Stimulated activated naive CD8-positive, alpha-beta T cell treated with anti-CD3 and anti-CD28 coated beads, Interleukin-15, Interleukin-2, amounts not matched to agents 100 ng/mL and 50 ng/mL, for 24 hours (primary cell): ENCODE data around the gene IGFALS.

Experiments used
- H3K27ac Mint-ChIP-seq: one replicate; pipeline ENCODE4 v1.8.0; 2021; ENCODE audit warnings: mild to moderate bottlenecking, mixed read lengths
- H3K27me3 Mint-ChIP-seq: one replicate; pipeline ENCODE4 v1.8.0; 2021; ENCODE audit warnings: mixed read lengths
- H3K36me3 Mint-ChIP-seq: one replicate; pipeline ENCODE4 v1.8.0; 2021; ENCODE audit warnings: low read depth, mixed read lengths
- H3K4me1 Mint-ChIP-seq: one replicate; pipeline ENCODE4 v1.8.0; 2021; ENCODE audit warnings: low read depth, mixed read lengths
- H3K4me3 Mint-ChIP-seq: one replicate; pipeline ENCODE4 v1.8.0; 2021; ENCODE audit warnings: mild to moderate bottlenecking, mixed read lengths
- H3K9me3 Mint-ChIP-seq: one replicate; pipeline ENCODE4 v1.8.0; 2021; ENCODE audit warnings: mixed read lengths

The IGFALS gene

DNA sequence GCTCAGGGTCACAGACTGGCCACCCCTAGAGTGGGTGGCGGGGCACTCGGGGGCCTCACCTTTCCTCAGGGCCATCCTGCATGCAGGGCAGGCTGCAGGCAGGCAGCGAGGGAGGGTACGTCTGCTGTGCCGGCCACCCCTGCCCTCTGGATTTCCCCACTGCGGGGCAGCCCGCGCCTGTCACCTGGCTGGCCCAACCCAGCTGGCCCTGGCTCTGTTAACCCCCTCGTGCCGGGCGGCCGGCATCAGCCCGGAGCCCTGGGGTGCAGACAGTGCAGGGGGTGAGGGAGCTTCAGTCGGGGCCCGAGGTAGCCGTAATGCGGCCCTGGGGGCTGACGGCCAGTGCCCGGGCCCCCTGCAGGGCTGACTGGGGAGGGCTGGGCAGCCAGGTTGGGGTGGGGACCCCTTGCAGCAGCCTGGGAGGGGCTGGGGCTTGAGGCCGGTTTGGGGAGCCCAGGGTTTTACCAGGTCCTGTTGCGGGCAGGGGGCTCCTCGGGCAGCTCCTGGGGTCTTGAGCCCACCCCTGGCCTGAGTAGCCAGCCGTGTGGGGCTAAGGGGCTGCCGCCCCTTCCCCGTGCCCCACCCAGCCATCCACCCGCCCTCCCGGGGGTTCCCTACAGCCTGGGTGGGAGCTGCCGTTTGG is at the start of gene IGFALS:
IGFALS (minus strand) TSS at position 128 of the 643 bp plus-strand sequence; CDS start at position 75, 53 bp downstream.
- Mint-ChIP-seq H3K36me3 (peaks cover 5% of the 10 kb centered on the region), H3K27ac (no peak within 1 kb of the TSS), H3K27me3 (no peaks in the 10 kb centered on the region), H3K4me1 (no peaks in the 10 kb centered on the region), H3K4me3 (no peak within 1 kb of the TSS), H3K9me3 (no peaks in the 10 kb centered on the region)

DNA sequence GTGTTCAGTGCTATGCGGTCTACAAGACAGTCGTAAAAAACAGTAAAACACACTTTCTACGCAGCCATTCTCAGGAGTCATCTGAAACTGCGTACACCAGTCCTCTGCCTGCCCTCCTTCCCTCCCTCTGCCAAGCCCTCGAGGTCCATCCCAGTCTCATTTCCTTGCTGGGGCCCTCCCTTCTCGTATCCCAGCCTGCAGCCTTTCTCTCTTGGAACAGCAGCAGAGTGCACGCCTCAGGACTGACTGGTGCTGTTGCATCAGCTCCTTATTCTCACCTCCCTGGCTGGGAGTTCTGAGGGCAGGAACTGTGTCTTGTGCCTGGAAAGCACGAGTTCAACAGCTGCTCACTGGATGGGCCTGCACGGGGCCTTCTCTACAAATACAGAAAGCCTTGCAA is 46.0 kb upstream of the IGFALS start:
- no peaks in the 10 kb centered on the region for H3K4me1 Mint-ChIP-seq
- no peak overlapping the region for H3K4me3 Mint-ChIP-seq
- no peaks in the 10 kb centered on the region for H3K27me3 Mint-ChIP-seq
- H3K36me3 Mint-ChIP-seq, result no peaks in the 10 kb centered on the region
- H3K9me3 Mint-ChIP-seq, result no peaks in the 10 kb centered on the region
- H3K27ac Mint-ChIP-seq, result no peak overlapping the region

DNA sequence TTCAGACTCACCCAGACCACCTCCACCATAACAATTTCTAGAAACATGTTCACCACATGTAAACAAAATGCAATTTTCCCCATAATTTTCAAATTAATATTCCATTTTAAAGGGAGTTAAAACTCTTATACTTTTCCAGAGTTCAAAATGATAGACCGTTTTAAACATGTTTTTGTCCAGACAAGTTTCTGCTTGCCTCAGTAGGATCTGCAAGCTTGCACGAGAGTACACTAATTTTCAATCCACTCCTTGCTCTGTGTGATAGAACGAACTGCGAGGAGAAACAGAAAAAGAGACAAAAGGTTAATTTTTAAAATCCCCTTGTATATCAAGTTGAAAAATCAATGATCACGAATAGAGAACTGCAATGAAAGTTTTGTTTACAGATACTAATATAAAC is 40.6 kb upstream of the IGFALS start:
- Mint-ChIP-seq H3K27ac (no peak overlapping the region), H3K36me3 (peaks cover 4% of the 10 kb centered on the region), H3K9me3 (no peaks in the 10 kb centered on the region), H3K4me1 (peaks cover 10% of the 10 kb centered on the region), H3K4me3 (no peak overlapping the region), H3K27me3 (no peaks in the 10 kb centered on the region)

- peaks cover 21% of the 10 kb centered on the region for H3K4me1 Mint-ChIP-seq
- no peak overlapping the region for H3K4me3 Mint-ChIP-seq
- no peaks in the 10 kb centered on the region for H3K9me3 Mint-ChIP-seq
- no peak overlapping the region for H3K27ac Mint-ChIP-seq
- no peaks in the 10 kb centered on the region for H3K27me3 Mint-ChIP-seq
- peaks cover 4% of the 10 kb centered on the region for H3K36me3 Mint-ChIP-seq
Observed at GRCh38 chr16:1832838-1833454, 39.4 kb upstream of the IGFALS start.

DNA sequence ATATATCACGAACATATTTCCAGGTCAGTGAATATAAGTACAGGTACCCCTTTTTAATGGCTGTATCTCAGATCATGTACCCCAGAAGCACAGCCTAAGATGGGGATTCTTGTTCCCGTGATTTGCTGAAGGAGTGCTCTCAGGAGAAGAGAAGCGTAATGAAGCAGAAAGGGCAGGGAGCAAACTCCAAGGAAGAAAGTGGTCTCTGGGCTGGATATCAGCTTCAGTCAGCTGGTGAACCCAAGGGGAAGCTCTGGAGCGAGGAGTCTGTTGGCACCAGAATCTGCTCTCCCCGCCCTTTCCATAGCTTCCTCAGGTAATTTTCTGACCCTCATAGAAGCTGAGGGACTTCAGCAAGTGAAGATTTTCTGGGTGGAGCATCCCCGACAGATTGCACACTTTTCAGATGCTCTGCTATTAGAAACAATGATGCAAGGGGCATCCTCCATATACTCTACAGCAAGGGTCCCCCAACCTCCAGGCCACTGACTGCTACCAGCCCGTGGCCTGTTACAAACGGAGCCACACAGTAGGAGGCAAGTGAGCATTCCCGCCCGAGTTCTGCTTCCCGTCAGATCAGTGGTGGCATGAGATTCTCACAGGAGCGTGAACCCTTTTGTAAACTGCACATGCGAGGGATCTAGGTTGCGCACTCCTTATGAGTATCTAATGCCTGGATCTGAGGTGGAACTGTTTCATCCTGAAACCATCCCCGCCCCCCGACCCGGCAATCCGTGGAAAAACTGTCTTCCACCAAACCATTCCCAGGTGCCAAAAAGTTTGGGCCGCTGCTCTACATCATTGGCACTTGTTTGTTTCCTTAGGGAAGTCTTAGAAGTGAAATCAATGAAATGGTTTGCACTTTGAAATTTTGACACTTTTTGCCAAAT is 37.9 kb upstream of the IGFALS start:
- Mint-ChIP-seq H3K4me1 (peaks cover 27% of the 10 kb centered on the region), H3K9me3 (no peaks in the 10 kb centered on the region), H3K27me3 (no peaks in the 10 kb centered on the region), H3K4me3 (no peak overlapping the region), H3K36me3 (peaks cover 4% of the 10 kb centered on the region), H3K27ac (no peak overlapping the region)

DNA sequence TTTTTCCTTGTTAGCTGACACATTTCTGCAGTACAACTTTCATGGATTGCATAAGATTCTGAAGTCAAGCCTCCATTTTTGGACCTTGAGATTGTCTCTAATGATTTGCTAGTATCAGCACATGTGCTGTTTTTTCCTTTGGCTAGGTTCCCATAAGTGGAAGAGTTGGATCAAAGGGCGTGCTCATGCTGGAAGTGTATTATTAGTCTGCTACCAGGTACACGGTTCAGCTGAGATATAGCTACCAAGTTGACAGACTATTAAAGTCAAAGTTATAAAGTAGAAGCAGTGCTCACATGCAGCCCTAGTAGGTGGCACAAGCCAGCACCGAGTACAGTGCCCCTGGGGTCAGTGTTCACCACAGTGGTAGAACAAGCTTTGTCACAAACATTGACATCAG is 36.7 kb upstream of the IGFALS start:
- Mint-ChIP-seq H3K27me3 (no peaks in the 10 kb centered on the region), H3K9me3 (no peaks in the 10 kb centered on the region), H3K36me3 (peaks cover 4% of the 10 kb centered on the region), H3K27ac (no peak overlapping the region), H3K4me3 (no peak overlapping the region), H3K4me1 (peaks cover 34% of the 10 kb centered on the region)

- Mint-ChIP-seq H3K4me1 (peaks cover 46% of the 10 kb centered on the region), H3K9me3 (no peaks in the 10 kb centered on the region), H3K4me3 (peak overlapping the region; percentile 88), H3K27ac (no peak overlapping the region), H3K36me3 (peaks cover 4% of the 10 kb centered on the region), H3K27me3 (no peaks in the 10 kb centered on the region)
Observed at GRCh38 chr16:1828645-1829410, 35.3 kb upstream of the IGFALS start.

GRCh38 chr16:1826691-1827573 is 33.4 kb upstream of the IGFALS start, which contains the start of the genes FAHD1 and HAGH:
Gene FAHD1, plus strand, starts transcription at chr16:1827206. Its CDS starts 33 bp downstream, at chr16:1827239.
Gene HAGH, minus strand, starts transcription at chr16:1826825. Its CDS starts 38 bp downstream, at chr16:1826787.
- Mint-ChIP-seq H3K4me1 (peaks cover 48% of the 10 kb centered on the region), H3K27ac (peak within 1 kb of the TSS; percentile 88), H3K9me3 (no peaks in the 10 kb centered on the region), H3K4me3 (peak within 1 kb of the TSS; percentile 88), H3K27me3 (no peaks in the 10 kb centered on the region), H3K36me3 (no peaks in the 10 kb centered on the region)

- peaks cover 48% of the 10 kb centered on the region for H3K4me1 Mint-ChIP-seq
- H3K4me3 Mint-ChIP-seq, result peak overlapping the region; percentile 82
- peak overlapping the region; percentile 76 for H3K27ac Mint-ChIP-seq
- H3K27me3 Mint-ChIP-seq, result no peaks in the 10 kb centered on the region
- H3K9me3 Mint-ChIP-seq, result no peaks in the 10 kb centered on the region
- H3K36me3 Mint-ChIP-seq, result no peaks in the 10 kb centered on the region
Observed at GRCh38 chr16:1825864-1826690, 32.6 kb upstream of the IGFALS start.

DNA sequence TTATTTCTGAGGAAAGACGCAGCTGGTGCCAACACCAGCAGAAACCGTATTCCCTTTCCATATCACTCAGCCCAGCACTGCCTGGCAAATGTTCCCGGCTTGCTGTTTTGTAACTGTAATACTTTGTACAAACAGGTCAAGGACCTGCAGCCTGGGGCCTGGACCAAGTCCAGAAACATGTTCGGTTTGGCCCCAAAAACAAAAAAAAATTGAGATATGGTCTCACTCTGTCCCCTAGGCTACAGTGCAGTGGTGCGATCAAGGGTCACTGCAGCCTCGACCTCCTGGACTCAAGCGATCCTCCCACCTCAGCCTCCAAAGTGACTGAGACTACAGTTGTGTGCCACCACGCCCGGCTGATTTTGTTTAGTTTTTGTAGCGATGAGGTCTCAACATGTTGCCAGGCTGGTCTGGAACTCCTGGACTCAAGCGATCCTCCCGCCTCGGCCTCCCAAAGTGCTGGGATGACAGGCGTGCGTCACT is 31.9 kb upstream of the IGFALS start:
- Mint-ChIP-seq H3K27me3 (no peaks in the 10 kb centered on the region), H3K27ac (peak overlapping the region; percentile 76), H3K4me3 (peak overlapping the region; percentile 82), H3K9me3 (no peaks in the 10 kb centered on the region), H3K4me1 (peaks cover 48% of the 10 kb centered on the region), H3K36me3 (no peaks in the 10 kb centered on the region)

GRCh38 chr16:1823821-1824220 is 30.3 kb upstream of the IGFALS start:
- H3K36me3 Mint-ChIP-seq, result no peaks in the 10 kb centered on the region
- H3K27ac Mint-ChIP-seq, result no peak overlapping the region
- H3K4me1 Mint-ChIP-seq, result peaks cover 35% of the 10 kb centered on the region
- H3K9me3 Mint-ChIP-seq, result no peaks in the 10 kb centered on the region
- no peaks in the 10 kb centered on the region for H3K27me3 Mint-ChIP-seq
- no peak overlapping the region for H3K4me3 Mint-ChIP-seq

DNA sequence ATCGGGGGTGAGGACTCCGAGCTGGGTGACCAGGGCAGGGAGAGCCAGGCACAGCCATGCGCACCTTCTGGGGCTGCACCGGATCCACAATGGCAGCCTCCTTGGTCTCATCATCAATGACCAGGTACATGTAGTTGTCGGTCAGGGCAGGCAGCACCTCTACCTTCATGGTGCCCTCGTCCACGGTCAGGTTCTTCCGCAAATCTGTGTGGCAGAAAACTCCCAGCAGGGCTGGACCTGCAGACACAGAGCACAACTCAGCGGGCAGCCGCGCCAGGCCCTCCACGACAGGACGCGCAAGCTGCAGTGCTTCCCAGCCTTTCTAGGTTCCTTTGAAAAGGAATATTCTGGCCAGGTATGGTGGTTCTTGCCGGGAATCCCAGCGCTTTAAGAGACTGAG is 29.3 kb upstream of the IGFALS start:
- Mint-ChIP-seq H3K4me3 (no peak overlapping the region), H3K4me1 (peaks cover 27% of the 10 kb centered on the region), H3K27ac (no peak overlapping the region), H3K36me3 (no peaks in the 10 kb centered on the region), H3K27me3 (no peaks in the 10 kb centered on the region), H3K9me3 (no peaks in the 10 kb centered on the region)
